NCI-H510A (cell line): ENCODE results near the gene INO80D.
"Not testable (repeated sequence)": the region's sequence is repeated elsewhere in the genome, so short reads cannot be mapped to it uniquely, and the experiment has no call there.

Experiments
- DNase-seq: peaks from one replicate; lab custom pipeline; 2025; lab: John Stamatoyannopoulos, UW

INO80D gene

DNA sequence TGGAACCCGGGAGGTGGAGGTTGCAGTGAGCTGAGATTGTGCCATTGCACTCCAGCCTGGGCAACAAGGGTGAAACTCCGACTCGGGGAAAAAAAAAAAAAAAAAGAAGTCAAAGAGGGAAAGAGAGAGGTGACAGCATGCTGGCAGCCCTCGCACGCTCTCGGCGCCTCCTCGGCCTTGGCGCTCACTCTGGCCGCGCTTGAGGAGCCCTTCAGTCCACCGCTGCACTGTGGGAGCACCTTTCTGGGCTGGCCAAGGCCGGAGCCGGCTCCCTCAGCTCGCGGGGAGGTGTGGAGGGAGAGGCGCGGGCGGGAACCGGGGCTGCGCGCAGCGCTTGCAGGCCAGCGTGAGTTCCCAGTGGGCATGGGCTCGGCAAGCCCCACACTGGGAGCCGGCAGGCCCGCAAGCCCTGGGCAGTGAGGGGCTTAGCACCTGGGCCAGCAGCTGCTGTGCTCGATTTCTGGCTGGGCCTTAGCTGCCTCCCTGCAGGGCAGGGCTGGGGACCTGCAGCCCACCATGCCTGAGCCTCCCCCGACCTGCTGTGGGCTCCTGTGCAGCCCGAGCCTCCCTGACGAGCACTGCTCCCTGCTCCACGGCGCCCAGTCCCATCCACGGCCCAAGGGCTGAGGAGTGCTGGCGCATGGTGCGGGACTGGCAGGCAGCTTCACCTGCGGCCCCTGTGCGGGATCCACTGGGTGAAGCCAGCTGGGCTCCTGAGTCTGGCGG is 108.9 kb downstream of the INO80D start:
- not testable (repeated sequence) for DNase-seq

DNA sequence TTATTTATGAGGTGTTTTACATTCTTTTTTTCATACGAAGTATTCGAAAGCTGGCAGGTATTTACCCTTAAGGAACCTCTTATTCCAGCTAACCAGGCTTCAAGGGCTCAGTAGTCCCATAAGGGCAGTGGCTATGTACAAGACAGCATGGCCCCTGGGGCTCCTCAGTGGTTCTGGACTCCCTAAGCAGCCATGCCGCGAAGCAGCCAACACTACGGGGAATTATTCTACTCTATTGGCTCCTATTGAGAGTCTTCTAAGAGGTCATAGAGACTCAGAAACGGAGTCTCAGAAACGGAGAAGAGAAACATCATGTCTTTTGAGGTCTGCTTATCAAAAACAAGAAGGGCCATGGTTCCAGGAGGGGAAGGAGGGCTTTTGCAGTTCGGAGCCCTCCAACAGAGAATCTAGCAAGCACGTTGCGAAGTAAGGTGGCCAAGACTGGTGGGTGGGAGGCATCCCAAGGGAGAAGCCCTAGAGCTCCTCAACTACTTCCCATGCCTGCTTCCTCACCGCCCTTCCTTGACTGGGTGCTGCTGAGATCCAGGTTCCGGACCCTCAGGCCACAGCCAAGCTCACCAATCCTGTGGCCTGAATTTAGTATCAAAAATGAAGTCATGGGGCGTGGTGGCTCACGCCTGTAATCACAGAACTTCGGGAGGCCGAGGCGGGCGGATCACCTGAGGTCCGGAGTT is 109.7 kb downstream of the INO80D start:
- DNase-seq = no peak

DNA sequence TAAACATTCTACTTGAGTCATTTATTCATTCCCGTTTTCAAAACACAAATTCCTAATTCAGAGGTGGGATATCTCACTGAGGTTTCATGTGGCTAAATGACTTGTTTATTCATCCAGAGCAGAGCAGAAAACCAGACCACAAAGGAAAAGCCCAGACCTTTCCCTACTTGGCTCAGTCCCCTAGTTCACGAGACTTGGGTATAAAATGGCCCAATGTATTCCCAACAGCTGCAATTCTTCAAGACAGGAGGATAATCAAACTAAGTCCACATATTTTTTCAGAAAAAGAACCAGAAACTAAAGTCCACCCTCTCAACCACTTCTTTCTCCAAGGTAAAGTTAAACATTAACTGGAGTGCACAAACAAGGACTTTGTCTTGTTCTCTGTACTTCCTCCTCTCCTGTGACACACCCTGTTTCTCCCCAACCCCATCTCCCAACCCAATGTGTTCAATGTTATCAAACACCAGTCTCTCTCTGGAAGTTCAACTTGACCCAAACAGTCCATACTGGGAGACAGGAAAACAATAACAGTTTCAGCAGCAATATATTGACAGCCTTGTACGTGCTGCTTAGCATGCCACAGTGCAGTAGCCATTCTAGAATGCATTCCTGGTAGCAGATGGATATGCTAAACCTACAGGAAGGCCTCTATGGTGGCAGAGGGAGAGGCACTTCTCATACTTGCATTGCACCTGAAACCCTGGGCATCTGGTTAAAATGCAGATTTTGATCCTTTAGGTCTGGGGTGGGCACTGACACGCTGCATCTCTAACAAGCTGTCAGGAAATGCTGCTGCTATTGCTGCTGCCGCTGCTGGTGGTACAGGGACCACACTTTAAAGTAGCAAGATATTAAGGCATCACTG is 110.7 kb downstream of the INO80D start:
- DNase-seq = no peak

DNA sequence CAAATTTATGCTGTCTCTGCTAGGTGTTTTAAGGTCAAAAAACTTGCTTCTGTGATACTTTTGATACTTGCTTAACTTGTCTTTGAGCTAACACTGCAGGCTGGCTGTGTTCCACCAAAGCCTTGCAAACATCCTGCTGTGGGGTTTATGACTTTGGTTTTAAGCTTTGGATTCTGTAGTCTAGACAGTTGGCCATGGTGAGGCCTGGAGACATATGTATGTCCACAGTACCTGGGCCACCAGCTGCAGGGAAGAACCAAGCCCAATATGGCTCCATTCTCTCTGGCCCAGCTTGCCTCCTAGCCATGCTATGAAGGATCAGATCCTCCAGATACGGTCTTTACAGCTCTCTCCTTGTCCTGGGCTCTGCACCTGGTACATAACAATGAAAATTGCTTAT is 113.9 kb downstream of the INO80D start:
- no peak for DNase-seq

DNA sequence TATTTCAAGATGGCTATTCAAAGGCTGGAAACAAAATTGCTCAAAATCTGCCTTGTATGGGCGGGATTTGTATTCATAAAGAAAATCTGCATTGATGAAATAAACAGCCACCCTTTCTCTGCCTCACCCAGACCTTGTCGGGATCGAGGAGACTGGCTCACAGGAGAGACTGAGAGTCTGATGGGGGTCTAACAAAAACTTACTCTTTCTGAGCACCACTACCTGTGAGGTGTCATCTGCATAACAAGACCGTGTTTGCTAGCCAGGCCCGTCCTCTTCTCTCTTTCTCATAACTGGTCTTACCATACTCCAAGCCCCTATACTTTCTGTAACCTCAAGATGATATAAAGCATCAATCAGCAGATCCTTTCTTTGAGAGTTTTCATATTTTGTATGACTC is 115.6 kb downstream of the INO80D start:
- DNase-seq = no peak

DNA sequence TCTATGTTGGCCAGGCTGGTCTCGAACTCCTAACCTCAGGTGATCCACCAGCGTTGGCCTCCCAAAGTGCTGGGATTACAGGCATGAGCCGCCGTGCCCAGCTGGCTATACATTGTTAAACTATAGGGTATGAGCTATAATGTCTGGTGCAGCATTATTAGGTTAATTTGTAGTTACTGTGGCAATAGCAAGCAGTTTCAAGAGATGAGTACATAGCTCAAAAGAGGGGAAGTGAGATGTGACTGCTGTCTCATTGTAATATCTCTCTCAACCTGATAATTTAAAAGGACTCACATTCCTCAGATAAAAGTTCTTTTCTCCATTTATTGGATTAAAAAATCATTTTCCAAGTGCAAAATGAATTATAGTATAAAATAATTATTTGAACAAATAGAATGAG is 116.4 kb downstream of the INO80D start:
- no peak for DNase-seq

DNA sequence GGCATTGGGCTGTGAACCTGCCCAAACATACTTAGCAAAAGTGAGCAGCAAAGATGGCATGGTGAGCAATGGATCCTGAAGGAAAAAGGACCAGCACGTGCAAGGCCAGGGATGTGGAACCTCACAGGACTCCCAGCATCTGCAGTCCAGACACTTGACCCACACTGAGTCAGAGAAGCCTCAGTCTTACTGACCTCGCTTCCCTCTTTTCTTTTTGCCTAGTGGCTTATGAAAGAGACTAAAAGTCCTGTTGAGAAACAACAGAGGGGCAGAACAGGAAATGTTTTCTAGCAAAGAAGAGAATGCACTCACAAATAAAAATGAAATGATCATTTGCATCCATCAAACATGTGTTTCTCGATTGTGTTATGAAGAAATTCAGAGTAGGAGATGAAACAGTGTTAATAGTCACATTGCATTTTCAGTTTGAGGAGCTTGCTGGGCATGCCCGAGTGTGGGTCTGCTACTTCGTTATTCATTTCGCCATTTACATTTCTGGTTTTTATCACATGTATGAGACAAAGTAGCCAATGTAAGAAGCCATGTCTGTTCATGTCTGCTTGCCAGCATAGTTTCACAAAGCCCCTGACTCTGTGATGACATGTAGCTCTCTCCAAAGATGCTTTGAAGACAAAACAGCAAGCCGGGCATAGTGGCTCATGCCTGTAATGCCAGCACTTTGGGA is 118.4 kb downstream of the INO80D start:
- no peak for DNase-seq

DNA sequence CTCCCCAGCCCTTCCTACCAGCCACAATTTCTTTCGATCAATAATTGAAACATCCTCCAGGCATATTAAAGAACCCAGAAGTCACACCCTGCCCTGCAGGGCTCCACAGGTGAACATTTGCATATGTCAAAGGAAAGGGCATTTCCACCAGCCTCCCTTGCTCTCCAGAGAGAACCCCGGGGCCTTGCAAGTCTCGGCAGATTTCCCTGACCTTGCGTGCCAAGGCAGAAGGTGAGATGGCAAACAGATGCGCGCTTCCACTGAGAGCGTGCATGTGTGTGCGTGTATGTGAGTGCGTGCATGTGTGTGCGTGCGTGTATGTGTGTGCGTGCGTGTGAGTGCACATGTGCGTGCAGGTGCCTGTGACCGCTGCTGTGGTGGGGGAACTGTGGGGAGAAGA is 120.3 kb downstream of the INO80D start:
- no peak for DNase-seq

DNA sequence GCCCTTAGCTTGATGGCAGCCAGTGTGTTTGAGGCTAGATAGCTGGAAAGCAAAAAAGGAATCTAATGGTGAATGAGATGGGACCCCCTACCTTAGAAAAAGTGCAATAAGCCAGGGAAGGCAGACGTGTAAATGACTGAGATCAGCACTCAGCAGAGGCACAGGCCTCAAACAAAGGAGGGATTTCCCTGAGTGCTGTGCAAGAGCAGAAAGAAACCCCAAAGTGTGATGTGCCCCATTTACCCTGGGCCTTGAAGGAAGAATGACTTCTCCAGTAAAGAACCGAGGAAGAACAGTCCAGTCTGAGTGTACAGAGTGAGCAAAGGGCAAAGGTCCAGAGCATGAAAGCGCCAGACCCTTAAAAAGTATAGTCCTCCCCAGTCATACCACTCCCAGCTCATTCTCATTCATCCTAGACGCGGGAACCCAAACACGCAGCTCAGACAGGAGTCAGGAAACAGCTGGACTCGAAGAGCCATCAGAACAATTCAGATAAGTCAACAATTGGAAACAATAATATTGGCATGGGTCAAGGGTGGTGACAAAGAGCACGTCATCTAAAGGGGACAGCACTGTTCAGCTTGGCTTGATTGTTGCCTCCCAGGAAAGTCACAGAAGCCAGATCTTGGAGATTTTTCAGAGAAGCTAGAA is 121.7 kb downstream of the INO80D start:
- no peak for DNase-seq

DNA sequence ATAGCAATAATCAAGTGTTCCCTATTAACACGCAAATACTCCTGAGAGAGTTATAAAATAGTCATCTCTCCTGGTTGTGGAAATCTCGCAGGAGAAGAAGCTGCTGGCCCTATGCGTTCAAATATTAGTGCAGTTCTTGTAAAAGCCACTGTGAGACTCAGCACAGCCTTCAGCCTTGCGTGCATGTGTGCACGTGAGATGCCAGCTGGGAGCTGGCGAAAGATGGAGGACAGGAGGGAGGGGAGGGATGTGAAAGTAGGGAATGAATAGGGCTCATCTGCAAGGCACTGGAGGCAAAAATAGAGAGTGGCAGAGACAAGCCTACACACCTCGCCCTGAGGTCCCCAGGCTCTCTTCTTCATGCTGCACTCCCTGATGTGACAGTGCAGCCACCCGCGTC is 126.5 kb downstream of the INO80D start:
- no peak for DNase-seq

DNA sequence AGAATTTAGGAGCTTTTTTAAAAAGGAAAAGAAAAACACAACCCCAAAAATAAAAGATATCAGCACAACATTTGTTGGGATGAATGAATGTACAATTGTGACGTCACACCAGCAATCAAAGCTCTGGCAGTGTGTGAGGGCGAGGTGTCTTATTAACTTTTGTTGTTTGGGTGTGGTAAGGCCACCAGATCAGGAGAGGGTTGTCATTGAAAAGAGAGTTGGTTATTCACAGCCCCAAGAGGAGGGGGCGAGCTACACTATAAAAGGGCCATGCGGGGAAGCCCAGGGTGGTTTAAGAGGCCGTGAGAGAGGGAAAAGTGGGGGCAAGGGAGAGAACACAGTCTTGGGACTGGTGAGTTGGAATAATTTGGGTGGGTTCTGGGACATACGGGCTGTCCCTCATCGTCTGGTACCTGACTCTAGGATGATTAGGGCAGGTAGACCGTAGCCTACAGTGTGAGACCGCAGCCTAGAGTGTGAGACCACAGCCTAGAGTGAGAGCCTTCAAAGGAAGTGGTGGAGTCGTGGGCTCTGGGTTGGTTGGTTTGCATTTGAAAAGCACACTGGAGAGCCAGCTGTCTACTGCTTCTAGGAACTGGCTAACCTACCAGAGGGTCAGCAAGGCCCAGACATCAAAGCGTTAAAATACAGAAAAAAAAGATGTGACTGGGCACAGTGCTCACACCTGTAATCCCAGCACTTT is 128.4 kb downstream of the INO80D start:
- no peak for DNase-seq

DNA sequence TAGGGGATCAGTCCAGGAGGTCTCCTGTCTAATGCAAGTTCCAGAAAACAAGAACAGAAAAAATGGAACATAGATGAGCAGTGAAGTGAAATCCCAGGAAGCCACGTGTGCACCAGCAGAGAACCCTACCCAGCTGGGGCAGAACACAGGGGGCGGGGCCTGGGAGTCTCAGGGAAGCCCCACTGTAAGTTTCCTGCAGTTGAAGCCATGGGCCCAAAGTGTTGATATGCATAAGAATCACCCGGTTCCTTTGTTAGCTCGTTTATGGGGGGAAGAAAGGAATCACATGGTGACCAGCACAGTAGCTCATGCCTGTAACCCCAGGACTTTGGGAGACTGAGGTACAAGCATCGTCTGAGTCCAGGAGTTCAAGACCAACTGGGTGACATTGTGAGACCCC is 131.3 kb downstream of the INO80D start:
- DNase-seq = no peak

DNA sequence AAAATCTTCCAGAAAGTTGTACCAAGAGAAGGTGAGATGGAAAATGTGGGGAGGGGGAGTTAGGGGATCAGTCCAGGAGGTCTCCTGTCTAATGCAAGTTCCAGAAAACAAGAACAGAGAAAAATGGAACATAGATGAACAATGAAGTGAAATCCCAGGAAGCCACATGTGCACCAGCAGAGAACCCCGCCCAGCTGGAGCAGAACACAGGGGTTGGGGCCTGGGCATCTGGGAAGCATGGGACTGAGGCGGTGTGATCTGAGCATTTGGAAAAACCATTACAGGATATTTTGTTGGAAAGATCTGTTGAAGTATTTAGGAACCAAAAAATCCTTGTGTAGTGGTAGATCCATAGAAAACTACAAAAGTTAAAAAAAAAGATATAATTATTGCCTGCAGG is 133.7 kb downstream of the INO80D start:
- DNase-seq = no peak

DNA sequence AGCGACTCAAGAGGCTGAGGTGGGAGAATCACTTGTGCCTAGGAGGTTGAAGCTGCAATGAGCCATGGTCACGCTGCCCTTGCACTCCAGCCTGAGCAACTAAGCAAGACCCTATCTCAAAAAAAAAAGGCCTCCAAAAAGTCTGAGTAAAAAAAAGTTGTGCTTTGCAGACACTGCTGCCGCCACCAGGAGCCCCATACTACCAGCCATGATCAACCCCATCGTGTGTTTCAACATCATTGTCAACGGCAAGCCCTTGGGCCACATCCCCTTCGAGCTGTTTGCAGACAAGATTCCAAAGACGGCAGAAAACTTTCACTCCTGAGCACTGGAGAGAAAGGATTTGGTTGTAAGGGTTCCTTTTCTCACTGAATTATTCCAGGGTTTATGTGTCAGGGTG is 137.1 kb downstream of the INO80D start:
- DNase-seq = no peak

DNA sequence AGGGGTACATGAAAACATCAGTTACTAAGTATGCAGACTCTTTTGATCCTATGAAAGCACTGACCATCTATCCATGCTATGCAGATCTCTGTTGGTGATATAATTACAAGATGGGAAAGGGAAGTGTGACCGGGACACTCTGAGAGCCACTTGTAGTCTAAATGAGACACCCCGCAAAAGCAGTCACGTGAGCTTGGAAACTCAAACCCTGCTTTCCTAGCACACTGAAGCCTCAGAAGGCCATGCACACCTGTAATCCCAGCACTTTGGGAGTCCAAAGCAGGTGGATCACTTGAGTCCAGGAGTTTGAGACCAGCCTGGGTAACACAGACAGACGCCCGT is 137.5 kb downstream of the INO80D start:
- DNase-seq = no peak

DNA sequence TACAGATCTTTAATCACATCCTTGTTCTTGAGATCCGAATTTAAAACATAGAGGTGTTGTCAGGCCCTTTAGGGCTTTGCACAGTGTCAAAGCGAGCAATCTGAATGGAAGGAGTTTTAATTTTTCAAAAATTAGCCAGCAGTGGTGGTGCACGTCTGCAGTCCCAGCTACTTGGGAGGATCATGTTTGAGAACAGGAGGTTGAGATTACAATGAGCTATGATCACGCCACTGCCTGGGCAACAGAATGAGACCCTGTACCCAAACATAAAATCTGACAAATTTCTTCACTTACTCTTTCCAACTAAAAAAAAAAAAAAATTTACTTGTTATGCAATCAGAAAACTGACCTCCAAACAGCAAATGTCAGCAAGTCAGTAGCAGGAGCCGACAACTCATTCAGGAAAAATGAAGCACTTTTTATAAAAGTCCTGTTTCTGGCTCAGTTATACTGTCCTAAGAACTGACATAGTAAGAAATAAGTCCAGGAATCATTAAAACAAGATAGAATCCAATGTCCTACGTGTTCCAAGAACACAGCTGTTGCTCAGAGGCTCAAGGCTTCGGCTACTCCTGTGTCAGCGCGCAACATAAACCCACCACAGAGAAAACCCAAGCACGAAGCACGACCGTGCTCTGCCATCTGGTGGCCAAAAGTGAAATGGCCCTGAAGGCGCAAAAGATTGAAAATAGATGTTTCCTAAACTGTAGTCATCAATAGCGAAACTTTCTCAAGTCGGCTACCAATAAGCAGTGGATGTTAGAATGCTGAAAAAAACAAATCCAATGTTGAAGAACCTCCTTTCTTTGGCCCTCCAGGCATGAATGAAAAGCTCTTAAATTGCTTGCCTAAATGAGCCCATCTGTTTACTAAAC is 138.1 kb downstream of the INO80D start:
- DNase-seq = peak; percentile 16

DNA sequence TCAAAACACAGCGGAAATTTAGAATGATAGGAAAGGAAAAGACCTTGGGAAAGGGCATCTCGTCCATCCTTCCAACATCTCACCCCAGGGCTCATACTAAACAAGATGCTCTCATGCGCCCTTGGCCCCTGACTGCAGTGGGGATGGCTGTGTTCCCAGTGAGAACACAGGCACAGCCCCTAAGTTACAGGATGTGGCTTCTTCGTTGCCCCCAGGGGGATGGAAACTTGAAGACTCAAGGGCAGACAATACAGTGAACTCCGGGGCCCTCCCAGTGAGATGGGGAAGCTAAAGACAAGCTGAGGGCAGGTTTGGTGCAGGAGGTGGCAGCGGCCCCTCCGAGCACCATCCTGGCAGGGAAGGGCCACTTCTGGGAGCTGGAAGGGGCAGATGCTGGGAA is 139.7 kb downstream of the INO80D start:
- no peak for DNase-seq
